Fibroblast of skin of abdomen (primary cell): ENCODE data around the gene RERE.

Source experiments
- DNase-seq: peaks from one replicate; pipeline ENCODE4 v3.0.0-alpha.2; 2013

RERE gene

DNA sequence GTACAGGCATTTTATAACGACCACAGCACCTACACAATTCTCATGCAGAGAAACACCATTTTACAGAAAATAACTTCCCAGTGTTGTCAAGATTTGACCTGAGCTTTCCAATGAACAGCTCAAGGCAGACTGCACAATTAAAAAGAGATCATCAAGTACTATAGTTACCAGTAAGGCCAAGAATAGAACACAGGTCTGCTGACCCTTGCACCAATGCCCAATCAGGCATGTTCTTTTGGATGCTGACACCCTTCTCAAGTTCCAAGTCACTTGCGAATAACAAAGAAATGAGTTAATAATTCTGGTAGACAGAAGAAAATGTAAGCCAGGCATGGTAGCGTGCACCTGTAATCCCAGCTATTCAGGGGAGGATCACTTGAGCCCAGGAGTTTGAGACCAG, 397.6 kb downstream of the RERE start:
- DNase-seq = no peak

- DNase-seq = no peak
Measured at GRCh38 chr1:8419172-8419571, 398.3 kb downstream of the RERE start.

GRCh38 chr1:8418301-8418700, 399.1 kb downstream of the RERE start:
- DNase-seq = no peak

GRCh38 chr1:8417625-8418024, 399.8 kb downstream of the RERE start:
- no peak for DNase-seq

DNA sequence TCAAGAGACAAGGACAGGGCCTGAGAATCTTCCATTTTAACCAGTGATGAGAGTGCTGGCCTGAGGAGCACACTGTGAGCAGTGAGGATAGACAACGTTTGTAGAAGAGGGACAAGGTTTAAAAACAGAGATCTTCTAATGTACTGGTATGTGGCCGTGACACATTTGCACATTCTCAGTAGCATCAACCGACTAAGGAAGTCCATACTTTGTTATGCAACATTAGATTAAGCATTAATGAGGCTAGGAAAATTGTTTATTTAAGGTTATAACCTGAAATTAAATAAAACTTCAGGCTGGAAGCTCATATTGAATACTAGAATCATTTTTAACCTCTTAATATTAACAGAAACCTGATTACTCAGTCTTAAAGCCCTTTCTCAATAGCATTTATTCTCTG, 400.6 kb downstream of the RERE start:
- DNase-seq = no peak

DNA sequence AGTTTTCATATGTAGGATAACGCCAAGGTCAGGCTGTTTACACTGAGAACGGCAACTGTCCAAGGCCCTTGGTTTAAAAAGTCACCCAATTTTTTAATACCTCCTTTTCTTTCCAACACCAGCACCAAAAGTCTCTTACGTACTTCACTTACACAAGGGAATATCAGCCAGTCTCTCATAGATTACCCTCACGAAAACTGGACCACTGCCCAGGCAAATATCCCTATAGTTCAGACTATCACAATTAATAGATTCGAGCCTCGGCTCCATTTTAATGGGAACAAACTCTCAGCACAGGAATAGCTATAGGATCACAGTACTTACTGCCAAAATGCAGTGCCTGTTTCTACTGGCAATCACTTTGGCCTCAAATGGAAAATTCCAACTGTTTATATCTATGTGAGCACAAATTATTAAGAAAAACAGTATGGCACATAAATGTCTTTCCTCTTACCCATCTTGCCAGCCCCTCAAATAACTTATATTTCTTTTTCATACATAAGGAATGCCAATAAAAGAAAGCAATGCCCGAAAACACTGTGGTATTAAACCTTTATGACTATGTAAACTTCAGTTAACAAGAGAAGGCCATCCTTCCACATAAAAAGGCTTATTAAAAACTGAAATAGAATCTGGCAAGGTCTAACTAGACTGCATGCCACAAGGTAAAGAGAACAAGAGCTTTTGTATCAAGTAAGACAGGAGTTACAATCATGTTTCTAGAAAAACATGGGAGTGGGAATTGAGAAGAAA, 401.7 kb downstream of the RERE start:
- DNase-seq = no peak

- peak; percentile 85 for DNase-seq
Measured at GRCh38 chr1:8412183-8412831, 405.1 kb downstream of the RERE start.

DNA sequence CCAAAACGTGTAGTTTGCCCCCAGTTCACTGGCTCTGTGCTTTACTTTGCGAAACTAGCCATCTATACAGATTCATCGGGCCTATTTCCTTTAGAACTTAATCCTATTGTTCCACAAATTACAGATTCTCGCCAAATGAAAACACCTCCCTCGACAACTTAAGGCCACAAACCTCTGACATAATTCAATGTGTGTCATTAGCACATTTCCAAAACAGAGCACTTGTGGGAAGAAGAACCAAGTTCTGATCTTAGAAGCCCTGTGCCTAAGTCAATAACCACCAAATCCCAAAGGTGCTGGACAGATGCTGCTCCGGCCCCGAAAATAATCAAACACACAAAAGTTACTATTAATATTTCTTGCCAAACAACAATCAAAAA, 405.6 kb downstream of the RERE start:
- DNase-seq = no peak

- peak; percentile 65 for DNase-seq
Measured at GRCh38 chr1:8410791-8411190, 406.6 kb downstream of the RERE start.

- DNase-seq = no peak
Measured at GRCh38 chr1:8409606-8410005, 407.8 kb downstream of the RERE start.

DNA sequence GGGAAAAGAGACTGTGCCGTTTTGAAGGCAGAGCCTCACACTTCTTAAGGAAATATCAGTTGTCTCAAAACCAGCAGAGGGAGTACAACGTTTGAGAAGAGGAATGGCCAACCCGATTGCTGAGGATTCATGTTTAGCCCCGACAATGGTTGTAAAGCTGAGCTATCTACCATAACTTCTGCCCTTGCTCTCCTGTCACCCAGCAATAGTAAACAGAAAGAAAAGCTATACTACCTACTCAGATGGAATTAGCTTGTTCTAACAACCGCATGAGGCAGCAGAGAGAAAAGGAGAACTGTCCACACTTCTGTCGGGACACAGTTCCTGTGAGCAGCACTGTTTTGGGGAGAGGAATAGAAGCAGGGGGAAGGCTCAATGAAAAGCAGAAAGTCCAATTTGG, 408.3 kb downstream of the RERE start:
- DNase-seq = peak; percentile 76

DNA sequence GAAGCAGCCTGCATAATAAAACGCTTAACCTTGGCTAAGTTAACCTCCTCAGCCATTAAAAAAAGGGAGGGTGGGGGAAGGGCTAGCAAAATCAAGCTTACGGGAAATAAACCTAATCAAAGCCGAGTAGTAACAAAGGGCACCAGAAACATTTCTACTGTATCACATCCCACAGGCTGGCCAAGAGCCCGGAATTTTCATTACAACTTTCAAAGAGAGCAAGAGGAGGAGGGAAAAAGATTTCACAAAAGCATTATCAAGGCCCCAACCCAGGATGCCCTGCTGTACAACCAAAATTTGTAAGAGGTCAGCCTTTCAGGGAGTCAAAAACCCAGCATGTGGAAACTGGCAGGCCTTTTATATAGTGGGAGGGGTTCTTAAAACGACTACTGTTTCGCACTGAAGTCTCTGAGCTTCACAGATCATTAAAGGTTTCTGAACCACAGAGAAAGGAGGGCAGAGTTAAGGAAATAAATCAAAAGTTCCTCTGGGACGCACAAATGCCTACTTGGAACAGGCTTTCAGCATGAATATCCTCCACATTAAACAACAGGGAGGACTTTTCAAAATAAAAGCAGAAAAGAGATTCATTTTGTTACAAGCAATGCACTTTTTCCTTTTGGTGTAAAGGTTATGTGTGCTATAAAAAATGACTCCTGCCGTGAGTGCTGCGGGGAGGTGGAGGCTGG, 409.1 kb downstream of the RERE start:
- peak; percentile 89 for DNase-seq

DNA sequence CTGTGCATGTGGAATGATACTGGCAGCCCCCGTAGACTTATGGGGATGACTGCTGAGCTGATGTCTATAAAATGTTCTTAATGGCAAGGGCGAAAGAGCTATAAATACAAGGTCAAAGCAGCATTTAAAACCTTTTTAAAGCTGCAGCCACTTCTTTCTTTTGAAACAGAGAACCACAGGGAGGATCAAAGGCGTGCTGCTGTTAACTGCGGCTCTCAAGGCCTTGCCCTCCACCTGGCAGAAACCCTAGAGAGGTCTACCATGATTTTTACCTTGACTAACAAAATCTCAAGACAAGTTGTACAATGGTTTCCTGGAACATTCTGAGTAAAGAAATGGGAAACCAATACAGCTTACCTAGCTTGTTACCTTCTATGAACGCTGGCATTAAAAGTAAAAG, 409.8 kb downstream of the RERE start:
- DNase-seq = no peak

- no peak for DNase-seq
Measured at GRCh38 chr1:8406960-8407359, 410.5 kb downstream of the RERE start.

DNA sequence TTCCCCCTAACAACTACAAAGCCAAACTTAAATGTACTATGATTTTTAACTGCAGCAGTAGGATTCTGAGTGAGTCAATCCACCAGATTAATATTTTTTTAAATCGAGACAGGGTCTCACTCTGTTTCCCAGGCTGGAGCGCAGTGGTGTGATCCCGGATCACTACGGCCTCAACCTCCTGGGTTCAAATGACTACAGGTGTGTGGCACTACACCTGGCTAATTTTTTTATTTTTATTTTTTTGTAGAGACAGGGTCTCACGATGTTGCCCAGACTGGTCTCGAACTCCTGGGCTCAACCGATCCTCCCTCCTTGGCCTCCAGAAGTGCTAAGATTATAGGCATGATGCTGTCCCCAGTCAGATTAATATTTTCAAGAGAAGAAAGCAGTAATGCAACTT, 411.4 kb downstream of the RERE start:
- no peak for DNase-seq

GRCh38 chr1:8404460-8405370, 412.7 kb downstream of the RERE start:
- no peak for DNase-seq

DNA sequence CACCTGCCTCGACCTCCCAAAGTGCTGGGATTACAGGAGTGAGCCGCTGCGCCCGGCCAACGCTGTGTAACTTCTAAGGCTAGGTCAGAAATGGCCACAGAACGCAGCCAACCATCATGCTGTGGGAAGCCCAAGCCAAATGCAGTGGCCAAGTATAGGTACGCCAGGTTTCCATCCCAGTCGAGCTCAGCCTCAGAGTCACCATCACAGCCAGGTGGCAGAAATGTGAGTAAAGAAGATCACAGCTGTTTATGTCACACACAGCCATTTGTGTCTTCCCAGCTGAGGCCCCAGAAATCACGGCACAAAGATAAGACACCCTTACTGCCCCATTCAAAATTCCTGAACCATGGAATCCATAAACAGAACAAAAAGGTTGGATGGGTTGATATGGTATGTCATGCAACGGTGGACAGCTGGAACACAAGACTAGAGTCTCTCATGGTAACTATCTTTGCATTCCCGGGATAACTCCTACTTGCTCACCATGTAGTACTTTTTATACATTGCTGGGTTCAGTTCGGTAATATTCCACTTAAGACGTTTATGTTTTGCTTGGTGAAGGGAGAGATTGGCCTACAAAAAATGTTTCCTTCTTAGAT, 415.2 kb downstream of the RERE start:
- no peak for DNase-seq

GRCh38 chr1:8398677-8399076, 418.8 kb downstream of the RERE start:
- DNase-seq = no peak

- DNase-seq = no peak
Measured at GRCh38 chr1:8398086-8398485, 419.4 kb downstream of the RERE start.

DNA sequence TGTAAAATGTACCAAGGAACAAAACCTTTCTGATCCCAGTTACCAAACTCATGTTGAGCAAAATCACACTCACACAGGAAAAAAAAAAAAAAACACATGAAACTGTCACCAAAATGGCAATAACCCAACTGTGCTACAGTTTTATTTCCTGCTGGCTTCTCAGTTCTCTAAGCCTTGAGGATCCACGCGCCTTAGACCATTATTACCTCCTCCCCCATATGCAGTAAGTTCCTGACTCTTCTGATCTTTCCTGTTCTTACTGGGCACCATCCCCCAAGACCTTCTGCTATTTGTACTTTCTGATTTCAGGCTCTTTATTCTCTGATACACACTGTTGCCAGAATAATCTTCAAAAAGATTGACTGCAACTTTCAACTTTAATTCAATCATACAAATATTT, 419.9 kb downstream of the RERE start:
- DNase-seq = peak; percentile 44

- DNase-seq = peak; percentile 97
Measured at GRCh38 chr1:8396786-8397406, 420.5 kb downstream of the RERE start.
